PFSK-1 (cell line): ENCODE data around the gene PIM3.

ENCODE experiments used
- FOXP2 ChIP-seq: optimal IDR thresholded peaks from 2 replicates; pipeline ENCODE3; 2011; ENCODE audit warnings: borderline replicate concordance, control low read depth, inconsistent platforms; ENCODE audit not compliant: insufficient read depth; ENCODE audit errors: extremely low read length, extremely low read depth
- POLR2AphosphoS5 ChIP-seq: IDR thresholded peaks from 2 replicates; pipeline ENCODE4 v1.6.1; 2012; ENCODE audit warnings: low read depth, mild to moderate bottlenecking, control low read depth, low read length, moderate library complexity
- SIN3A ChIP-seq: IDR thresholded peaks from 2 replicates; pipeline ENCODE4 v1.6.1; 2012; ENCODE audit warnings: mild to moderate bottlenecking, low read length, moderate library complexity, borderline replicate concordance; ENCODE audit not compliant: insufficient read depth
- TAF1 ChIP-seq: IDR thresholded peaks from 2 replicates; pipeline ENCODE4 v1.6.1; 2012; ENCODE audit warnings: low read length, control low read depth, borderline replicate concordance; ENCODE audit not compliant: insufficient read depth
- TF ChIP-seq, protein P1 (sequence below), 2 experiments: IDR thresholded peaks; 2 replicates each; pipeline versions ENCODE4 v1.6.1 to v1.8.0; 2011 to 2012; ENCODE audit warnings: low read depth in 2 of 2, low read length in 2 of 2, control low read depth in 1 of 2, inconsistent platforms in 1 of 2, mild to moderate bottlenecking in 1 of 2, moderate library complexity in 1 of 2; ENCODE audit not compliant: insufficient read depth in 1 of 2

The PIM3 gene

GRCh38 chr22:49954354-49954753 lies 6.2 kb upstream of the PIM3 start:
- TF ChIP-seq SIN3A = no peak
- TF ChIP-seq, protein P1, sequence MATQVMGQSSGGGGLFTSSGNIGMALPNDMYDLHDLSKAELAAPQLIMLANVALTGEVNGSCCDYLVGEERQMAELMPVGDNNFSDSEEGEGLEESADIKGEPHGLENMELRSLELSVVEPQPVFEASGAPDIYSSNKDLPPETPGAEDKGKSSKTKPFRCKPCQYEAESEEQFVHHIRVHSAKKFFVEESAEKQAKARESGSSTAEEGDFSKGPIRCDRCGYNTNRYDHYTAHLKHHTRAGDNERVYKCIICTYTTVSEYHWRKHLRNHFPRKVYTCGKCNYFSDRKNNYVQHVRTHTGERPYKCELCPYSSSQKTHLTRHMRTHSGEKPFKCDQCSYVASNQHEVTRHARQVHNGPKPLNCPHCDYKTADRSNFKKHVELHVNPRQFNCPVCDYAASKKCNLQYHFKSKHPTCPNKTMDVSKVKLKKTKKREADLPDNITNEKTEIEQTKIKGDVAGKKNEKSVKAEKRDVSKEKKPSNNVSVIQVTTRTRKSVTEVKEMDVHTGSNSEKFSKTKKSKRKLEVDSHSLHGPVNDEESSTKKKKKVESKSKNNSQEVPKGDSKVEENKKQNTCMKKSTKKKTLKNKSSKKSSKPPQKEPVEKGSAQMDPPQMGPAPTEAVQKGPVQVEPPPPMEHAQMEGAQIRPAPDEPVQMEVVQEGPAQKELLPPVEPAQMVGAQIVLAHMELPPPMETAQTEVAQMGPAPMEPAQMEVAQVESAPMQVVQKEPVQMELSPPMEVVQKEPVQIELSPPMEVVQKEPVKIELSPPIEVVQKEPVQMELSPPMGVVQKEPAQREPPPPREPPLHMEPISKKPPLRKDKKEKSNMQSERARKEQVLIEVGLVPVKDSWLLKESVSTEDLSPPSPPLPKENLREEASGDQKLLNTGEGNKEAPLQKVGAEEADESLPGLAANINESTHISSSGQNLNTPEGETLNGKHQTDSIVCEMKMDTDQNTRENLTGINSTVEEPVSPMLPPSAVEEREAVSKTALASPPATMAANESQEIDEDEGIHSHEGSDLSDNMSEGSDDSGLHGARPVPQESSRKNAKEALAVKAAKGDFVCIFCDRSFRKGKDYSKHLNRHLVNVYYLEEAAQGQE (IDR thresholded peaks at IDR 0.05; ENCODE audit: insufficient read depth in 1 of 2, low read depth in 2 of 2, low read length in 2 of 2) = no peak
- TF ChIP-seq FOXP2 = no peak
- TF ChIP-seq POLR2AphosphoS5 = no peak
- TF ChIP-seq TAF1 = no peak

DNA sequence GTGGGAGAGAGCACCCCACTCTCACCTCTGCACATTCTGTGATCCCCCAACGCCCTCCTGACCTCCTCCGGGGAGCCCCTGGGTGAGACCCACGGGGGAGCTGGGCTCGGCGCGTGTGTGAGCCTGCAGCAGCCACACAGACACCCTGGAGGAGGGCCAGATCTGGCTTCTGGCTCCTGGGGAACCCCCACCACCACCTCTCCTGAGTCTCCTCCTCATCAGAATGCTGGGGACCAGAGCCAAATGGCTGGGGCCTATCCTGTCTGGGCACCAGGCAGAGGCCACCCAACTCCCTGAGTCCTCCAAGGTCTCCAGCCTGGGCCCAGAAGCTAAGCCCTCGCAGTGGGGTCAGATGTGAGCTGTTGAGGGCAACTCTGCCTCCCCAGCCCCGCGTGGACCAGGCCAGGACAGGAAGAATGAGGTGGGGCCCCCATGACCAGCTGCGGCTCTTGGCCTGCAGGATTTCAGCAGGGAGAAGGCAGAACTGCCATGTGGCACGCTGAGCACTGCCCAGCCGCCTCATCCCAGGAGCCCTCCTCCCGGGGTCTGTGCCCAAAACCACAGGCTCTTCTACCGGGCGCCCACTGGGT lies 5.5 kb upstream of the PIM3 start:
- TF ChIP-seq TAF1 (no peak), FOXP2 (no peak), POLR2AphosphoS5 (no peak), SIN3A (no peak)
- TF ChIP-seq, protein P1 (IDR thresholded peaks at IDR 0.05; ENCODE audit: insufficient read depth in 1 of 2, low read depth in 2 of 2, low read length in 2 of 2) = no peak

- TF ChIP-seq POLR2AphosphoS5 (no peak), TAF1 (no peak), FOXP2 (no peak), SIN3A (no peak)
- TF ChIP-seq, protein P1 (IDR thresholded peaks at IDR 0.05; ENCODE audit: insufficient read depth in 1 of 2, low read depth in 2 of 2, low read length in 2 of 2) = no peak
Measured at GRCh38 chr22:49955581-49956417, 4.8 kb upstream of the PIM3 start.

GRCh38 chr22:49956418-49956770 lies 4.2 kb upstream of the PIM3 start:
- TF ChIP-seq POLR2AphosphoS5 (no peak), SIN3A (no peak), FOXP2 (no peak), TAF1 (no peak)
- TF ChIP-seq, protein P1 (IDR thresholded peaks at IDR 0.05; ENCODE audit: insufficient read depth in 1 of 2, low read depth in 2 of 2, low read length in 2 of 2) = no peak
